ENCODE data around the gene XIAP.

Gene XIAP

GRCh38 chrX:123959281-123960063 lies 99.6 kb downstream of the XIAP start:
- Mint-ChIP-seq H3K27me3 (no peaks in the 10 kb centered on the region), H3K9me3 (no peaks in the 10 kb centered on the region), H3K27ac (peak overlapping the region; percentile 99), H3K4me3 (peak overlapping the region; percentile 99), H3K36me3 (peaks cover 1% of the 10 kb centered on the region), H3K4me1 (peaks cover 5% of the 10 kb centered on the region)
- DNase-seq (ENCODE audit: low spot score in 2 of 2): no peak
- ATAC-seq (ENCODE audit: low read depth): peak; percentile 1

- H3K9me3 Mint-ChIP-seq: peaks cover under 1% of the 10 kb centered on the region
- peak overlapping the region; percentile 99 for H3K27ac Mint-ChIP-seq
- H3K27me3 Mint-ChIP-seq: no peaks in the 10 kb centered on the region
- peaks cover 2% of the 10 kb centered on the region for H3K36me3 Mint-ChIP-seq
- ATAC-seq (ENCODE audit: low read depth) (no peak), DNase-seq (ENCODE audit: low spot score in 2 of 2) (no peak)
- H3K4me3 Mint-ChIP-seq: peak overlapping the region; percentile 99
- peaks cover 7% of the 10 kb centered on the region for H3K4me1 Mint-ChIP-seq
These were observed 101.1 kb downstream of the XIAP start for GRCh38 chrX:123960956-123961267.

- H3K36me3 Mint-ChIP-seq: peaks cover 3% of the 10 kb centered on the region
- ATAC-seq (ENCODE audit: low read depth) (peak; percentile 12), DNase-seq (ENCODE audit: low spot score in 2 of 2) (peak; percentile 47 to 52)
- peaks cover 1% of the 10 kb centered on the region for H3K9me3 Mint-ChIP-seq
- H3K27me3 Mint-ChIP-seq: no peaks in the 10 kb centered on the region
- peak within 1 kb of the TSS; percentile 99 for H3K27ac Mint-ChIP-seq
- peaks cover 8% of the 10 kb centered on the region for H3K4me1 Mint-ChIP-seq
- H3K4me3 Mint-ChIP-seq: peak within 1 kb of the TSS; percentile 99
These were observed 101.6 kb downstream of the XIAP start, which contains the start of gene STAG2 for GRCh38 chrX:123961268-123962005. Gene STAG2, plus strand, starts transcription at chrX:123961706. Its CDS starts 60,922 bp downstream, at chrX:124022628.

GRCh38 chrX:123962006-123962467 lies 102.2 kb downstream of the XIAP start:
- Mint-ChIP-seq H3K27ac (peak overlapping the region; percentile 99), H3K4me3 (peak overlapping the region; percentile 99), H3K9me3 (peaks cover 1% of the 10 kb centered on the region), H3K4me1 (peaks cover 11% of the 10 kb centered on the region), H3K27me3 (no peaks in the 10 kb centered on the region), H3K36me3 (peaks cover 3% of the 10 kb centered on the region)
- ATAC-seq (ENCODE audit: low read depth): no peak
- no peak for DNase-seq (ENCODE audit: low spot score in 2 of 2)

- DNase-seq (ENCODE audit: low spot score in 2 of 2) (peak; percentile 38 to 61), ATAC-seq (ENCODE audit: low read depth) (peak; percentile 60)
- peaks cover 3% of the 10 kb centered on the region for H3K36me3 Mint-ChIP-seq
- peak overlapping the region; percentile 99 for H3K4me3 Mint-ChIP-seq
- H3K9me3 Mint-ChIP-seq: peaks cover 1% of the 10 kb centered on the region
- no peaks in the 10 kb centered on the region for H3K27me3 Mint-ChIP-seq
- H3K4me1 Mint-ChIP-seq: peaks cover 13% of the 10 kb centered on the region
- peak overlapping the region; percentile 99 for H3K27ac Mint-ChIP-seq
These were observed 103.0 kb downstream of the XIAP start for GRCh38 chrX:123962794-123963373.

All from memory B cell (primary cell).